ENCODE data around the gene FAM181A.

The FAM181A gene

DNA sequence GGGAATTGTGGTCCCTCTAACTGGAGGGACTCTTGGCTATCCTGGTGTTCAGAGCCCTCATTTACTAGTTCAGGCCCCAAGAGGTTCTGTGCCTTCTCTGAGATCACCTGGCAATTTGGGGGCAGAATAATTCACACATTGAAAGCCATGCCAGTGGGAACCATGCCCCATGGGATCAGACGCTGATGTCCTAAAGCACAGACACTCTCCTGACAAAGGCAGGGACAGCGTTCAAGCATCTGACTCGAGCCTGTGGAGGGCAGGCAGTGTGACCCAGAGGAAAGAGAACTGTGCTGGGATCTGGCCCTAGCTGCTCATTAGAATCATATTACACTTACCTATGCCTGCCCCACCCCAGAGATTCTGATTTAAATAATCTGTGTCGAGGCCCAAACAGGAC is 51.6 kb downstream of the FAM181A start:
- DNase-seq (ENCODE audit: low spot score) = no peak
